Measurements from ENCODE around the gene GLG1. TPM values are rescaled to one million over a fixed set of nuclear protein-coding genes. Genes with fewer than 3 reads are reported as not detected.

The GLG1 gene
- total RNA-seq, 3 donors from 2014 or later (not counting 1 experiment from before 2014, with no cell fraction given) = 184 to 225 (median 188) TPM

GRCh38 chr16:74500907-74501306 lies 106.0 kb downstream of the GLG1 start:
- peaks cover 24% of the 10 kb centered on the region for H3K36me3 ChIP-seq (ENCODE audit: control insufficient read depth, insufficient read depth, low read length)
- H3K4me1 ChIP-seq (ENCODE audit: control insufficient read depth, insufficient read depth, low read length) = no peaks in the 10 kb centered on the region
- no peak for DNase-seq
- peaks cover 4 to 9% of the 10 kb centered on the region in 2 donors for H3K4me1 Mint-ChIP-seq
- no peak overlapping the region for H3K4me3 Mint-ChIP-seq
- H3K27me3 ChIP-seq (ENCODE audit: control insufficient read depth, insufficient read depth, low read length) = no peaks in the 10 kb centered on the region
- ATAC-seq = no peak
- no peaks in the 10 kb centered on the region for H3K9me3 ChIP-seq (ENCODE audit: control insufficient read depth, insufficient read depth, low read length)
- intact Hi-C loops (cut with micrococcal nuclease) = loop anchor here (10.0 kb wide), 1 partner anchor 124 kb away; no protein-coding TSS in a partner anchor
- WGBS (ENCODE audit: insufficient coverage) = 90% methylated on average over 3 of the region's 3 CpGs
- H3K27ac Mint-ChIP-seq = peak overlapping the region in 1 of 2 donors; percentile 50
- H3K9me3 Mint-ChIP-seq = no peaks in the 10 kb centered on the region
- no peaks in the 10 kb centered on the region for H3K27me3 Mint-ChIP-seq (ENCODE audit: low read depth in 2 of 2)
- no peak overlapping the region for H3K4me3 ChIP-seq (ENCODE audit: low read length)
- H3K36me3 Mint-ChIP-seq = peaks cover 9% of the 10 kb centered on the region
- no peak overlapping the region for H3K27ac ChIP-seq (ENCODE audit: low read length)
- no peak for TF ChIP-seq CTCF (IDR thresholded peaks at IDR 0.05)

DNA sequence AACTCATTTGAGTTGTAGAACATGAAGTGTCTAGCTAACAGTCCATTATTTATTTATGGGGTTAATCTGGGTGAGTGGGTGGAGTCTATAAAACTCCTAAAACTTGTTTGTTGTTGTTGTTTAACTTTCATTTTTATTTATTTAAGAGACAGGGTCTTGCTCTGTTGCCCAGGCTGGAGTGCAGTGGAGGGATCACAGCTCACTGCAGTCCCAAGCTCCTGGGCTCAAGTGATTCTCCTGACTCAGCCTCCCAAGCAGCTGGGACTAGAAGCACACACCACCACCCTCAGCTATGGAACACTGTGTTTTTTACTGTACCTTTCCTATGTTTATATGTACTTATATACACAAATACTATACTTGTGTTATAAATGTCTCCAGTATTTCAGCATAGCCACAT lies 107.8 kb downstream of the GLG1 start:
- Mint-ChIP-seq H3K27ac (peak overlapping the region in 1 of 2 donors; percentile 49), H3K4me1 (peaks cover 0 to 9% of the 10 kb centered on the region in 2 donors), H3K27me3 (ENCODE audit: low read depth in 2 of 2) (no peaks in the 10 kb centered on the region), H3K36me3 (peaks cover 9% of the 10 kb centered on the region), H3K4me3 (no peak overlapping the region), H3K9me3 (no peaks in the 10 kb centered on the region)
- Histone ChIP-seq H3K4me3 (ENCODE audit: low read length) (no peak overlapping the region), H3K27me3 (ENCODE audit: control insufficient read depth, insufficient read depth, low read length) (no peaks in the 10 kb centered on the region), H3K9me3 (ENCODE audit: control insufficient read depth, insufficient read depth, low read length) (no peaks in the 10 kb centered on the region), H3K4me1 (ENCODE audit: control insufficient read depth, insufficient read depth, low read length) (no peaks in the 10 kb centered on the region), H3K27ac (ENCODE audit: low read length) (no peak overlapping the region), H3K36me3 (ENCODE audit: control insufficient read depth, insufficient read depth, low read length) (peaks cover 37% of the 10 kb centered on the region)
- intact Hi-C loops (cut with micrococcal nuclease) = no loop called here
- TF ChIP-seq CTCF (IDR thresholded peaks at IDR 0.05) = no peak
- no peak for DNase-seq
- ATAC-seq = no peak

DNA sequence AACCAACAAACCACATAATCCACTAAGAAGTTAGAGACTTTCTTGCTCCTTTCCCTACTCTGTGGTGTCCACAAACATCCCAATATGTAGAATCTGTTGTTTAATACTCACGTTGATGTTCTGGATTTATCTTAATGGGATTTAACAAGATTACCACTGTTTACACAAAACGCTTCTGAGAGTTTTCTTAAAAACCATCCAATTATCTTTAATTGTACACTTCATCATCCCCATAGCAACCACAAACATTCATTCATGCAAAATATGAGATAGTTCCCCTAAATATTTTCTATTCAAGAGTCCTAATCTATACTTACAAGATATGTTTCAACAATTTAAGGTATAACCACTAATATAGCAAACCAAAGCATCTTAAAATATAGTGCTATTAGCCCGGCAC lies 109.2 kb downstream of the GLG1 start:
- intact Hi-C loops (cut with micrococcal nuclease) = no loop called here
- H3K36me3 Mint-ChIP-seq = no peaks in the 10 kb centered on the region
- H3K27me3 ChIP-seq (ENCODE audit: control insufficient read depth, insufficient read depth, low read length) = no peaks in the 10 kb centered on the region
- peaks cover 0 to 9% of the 10 kb centered on the region in 2 donors for H3K4me1 Mint-ChIP-seq
- H3K9me3 Mint-ChIP-seq = no peaks in the 10 kb centered on the region
- no peak overlapping the region for H3K27ac ChIP-seq (ENCODE audit: low read length)
- no peaks in the 10 kb centered on the region for H3K4me1 ChIP-seq (ENCODE audit: control insufficient read depth, insufficient read depth, low read length)
- H3K36me3 ChIP-seq (ENCODE audit: control insufficient read depth, insufficient read depth, low read length) = peaks cover 32% of the 10 kb centered on the region
- DNase-seq (no peak), ATAC-seq (no peak)
- no peak overlapping the region for H3K4me3 Mint-ChIP-seq
- H3K9me3 ChIP-seq (ENCODE audit: control insufficient read depth, insufficient read depth, low read length) = no peaks in the 10 kb centered on the region
- TF ChIP-seq CTCF (IDR thresholded peaks at IDR 0.05) = no peak
- WGBS (ENCODE audit: insufficient coverage) = 90% methylated on average over 3 of the region's 3 CpGs
- peak overlapping the region in 1 of 2 donors; percentile 40 for H3K27ac Mint-ChIP-seq
- H3K4me3 ChIP-seq (ENCODE audit: low read length) = no peak overlapping the region
- no peaks in the 10 kb centered on the region for H3K27me3 Mint-ChIP-seq (ENCODE audit: low read depth in 2 of 2)

- no peak overlapping the region for H3K27ac ChIP-seq (ENCODE audit: low read length)
- no peaks in the 10 kb centered on the region for H3K9me3 ChIP-seq (ENCODE audit: control insufficient read depth, insufficient read depth, low read length)
- peaks cover 0 to 9% of the 10 kb centered on the region in 2 donors for H3K4me1 Mint-ChIP-seq
- ATAC-seq (no peak), DNase-seq (no peak)
- no peak for TF ChIP-seq CTCF (IDR thresholded peaks at IDR 0.05)
- H3K36me3 Mint-ChIP-seq = peaks cover 3% of the 10 kb centered on the region
- no peak overlapping the region for H3K4me3 Mint-ChIP-seq
- H3K27me3 Mint-ChIP-seq (ENCODE audit: low read depth in 2 of 2) = no peaks in the 10 kb centered on the region
- no peaks in the 10 kb centered on the region for H3K4me1 ChIP-seq (ENCODE audit: control insufficient read depth, insufficient read depth, low read length)
- H3K9me3 Mint-ChIP-seq = no peaks in the 10 kb centered on the region
- H3K36me3 ChIP-seq (ENCODE audit: control insufficient read depth, insufficient read depth, low read length) = peaks cover 32% of the 10 kb centered on the region
- 100% methylated on average over 2 of the region's 3 CpGs for WGBS (ENCODE audit: insufficient coverage)
- intact Hi-C loops (cut with micrococcal nuclease) = no loop called here
- no peak overlapping the region for H3K27ac Mint-ChIP-seq
- H3K4me3 ChIP-seq (ENCODE audit: low read length) = no peak overlapping the region
- H3K27me3 ChIP-seq (ENCODE audit: control insufficient read depth, insufficient read depth, low read length) = no peaks in the 10 kb centered on the region
These were observed 110.9 kb downstream of the GLG1 start for GRCh38 chr16:74496054-74496453.

Data from natural killer cell (primary cell).